Esophagus muscularis mucosa (tissue), 4 donors: ENCODE measurements around the gene GPRASP2. TPM values are rescaled to one million over a fixed set of nuclear protein-coding genes. Genes with fewer than 3 reads are reported as not detected.

Experiments
- DNase-seq: peaks from one replicate; pipeline ENCODE4 v3.0.0-alpha.2; 2017; ENCODE audit errors: extremely low spot score
- H3K27ac ChIP-seq, 4 donors: fragments of 200-600 bp; sonication (generic); replicated peaks in 1 of 4; 1 replicate in 3 of 4; 2 replicates in 1 of 4; pipeline ENCODE4 v1.5.1; 2016 to 2019; ENCODE audit warnings: mild to moderate bottlenecking in 1 of 4
- H3K27me3 ChIP-seq, 4 donors: fragments of 200-600 bp; sonication (generic); one replicate each; pipeline versions ENCODE4 v1.5.1 to v1.6.0; 2016 to 2019
- H3K36me3 ChIP-seq, 4 donors: fragments of 200-600 bp; sonication (generic); one replicate each; pipeline ENCODE4 v1.5.1; 2016 to 2019
- H3K4me1 ChIP-seq, 4 donors: fragments of 200-600 bp; sonication (generic); one replicate each; pipeline ENCODE4 v1.5.1; 2016 to 2019
- H3K4me3 ChIP-seq, 4 donors: fragments of 200-600 bp; sonication (generic); 1 replicate in 2 of 4; 2 replicates in 2 of 4; pipeline ENCODE4 v1.5.1; 2016 to 2019; ENCODE audit warnings: mild to moderate bottlenecking in 4 of 4, moderate library complexity in 1 of 4
- H3K9me3 ChIP-seq, 4 donors: fragments of 200-600 bp; sonication (generic); 1 replicate in 3 of 4; 2 replicates in 1 of 4; pipeline ENCODE4 v1.5.1; 2016 to 2019
- EP300 ChIP-seq: sonication (generic); formaldehyde crosslinking; IDR thresholded peaks from one replicate; pipeline ENCODE4 v1.6.1; 2017; ENCODE audit warnings: antibody characterized with exemption
- POLR2A ChIP-seq: fragments of 450-650 bp; IDR thresholded peaks from one replicate; pipeline ENCODE4 v1.6.1; 2017; ENCODE audit warnings: antibody characterized with exemption, moderate library complexity, mild to moderate bottlenecking, low read depth
- POLR2AphosphoS5 ChIP-seq, 2 donors: sonication (generic); formaldehyde crosslinking; IDR thresholded peaks; one replicate each; pipeline ENCODE4 v1.6.1; 2017; ENCODE audit warnings: antibody characterized with exemption in 2 of 2
- WGBS: methylation state at CpG from one replicate; pipeline ENCODE4 v1.1.5; 2018; 5-methylcytosine and 5-hydroxymethylcytosine counted together
- intact Hi-C: fragments of 100-400 bp; cut with DNase I; formaldehyde crosslinking; loops from one replicate; pipeline ENCODE4 v1.15.1; 2023
- total RNA-seq, 4 donors: library from RNA; depleted of rRNA; stranded (reverse); fragments of >200 nt; gene quantifications; one replicate each; pipeline versions ENCODE4 v1.1.0 to v1.2.1, GENCODE V29; 2016
- TF ChIP-seq, protein P1 (sequence below), 3 experiments: fragments of 200-600 bp in 2 of 3; fragments of 450-650 bp in 1 of 3; sonication (generic) in 2 of 3; IDR thresholded peaks; one replicate each; pipeline ENCODE4 v1.5.1; 2017 to 2019; ENCODE audit warnings: antibody characterized with exemption in 3 of 3, mild to moderate bottlenecking in 2 of 3, moderate library complexity in 1 of 3

GPRASP2 gene
- total RNA-seq, 4 donors from 2014 or later, result 5.4 to 14.9 (median 10.7) TPM

- TF ChIP-seq EP300, result no peak
- TF ChIP-seq, protein P1, sequence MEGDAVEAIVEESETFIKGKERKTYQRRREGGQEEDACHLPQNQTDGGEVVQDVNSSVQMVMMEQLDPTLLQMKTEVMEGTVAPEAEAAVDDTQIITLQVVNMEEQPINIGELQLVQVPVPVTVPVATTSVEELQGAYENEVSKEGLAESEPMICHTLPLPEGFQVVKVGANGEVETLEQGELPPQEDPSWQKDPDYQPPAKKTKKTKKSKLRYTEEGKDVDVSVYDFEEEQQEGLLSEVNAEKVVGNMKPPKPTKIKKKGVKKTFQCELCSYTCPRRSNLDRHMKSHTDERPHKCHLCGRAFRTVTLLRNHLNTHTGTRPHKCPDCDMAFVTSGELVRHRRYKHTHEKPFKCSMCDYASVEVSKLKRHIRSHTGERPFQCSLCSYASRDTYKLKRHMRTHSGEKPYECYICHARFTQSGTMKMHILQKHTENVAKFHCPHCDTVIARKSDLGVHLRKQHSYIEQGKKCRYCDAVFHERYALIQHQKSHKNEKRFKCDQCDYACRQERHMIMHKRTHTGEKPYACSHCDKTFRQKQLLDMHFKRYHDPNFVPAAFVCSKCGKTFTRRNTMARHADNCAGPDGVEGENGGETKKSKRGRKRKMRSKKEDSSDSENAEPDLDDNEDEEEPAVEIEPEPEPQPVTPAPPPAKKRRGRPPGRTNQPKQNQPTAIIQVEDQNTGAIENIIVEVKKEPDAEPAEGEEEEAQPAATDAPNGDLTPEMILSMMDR (IDR thresholded peaks at IDR 0.05), result no peak
- no peak for TF ChIP-seq POLR2A
- TF ChIP-seq POLR2AphosphoS5 (IDR thresholded peaks at IDR 0.05), result no peak
- Histone ChIP-seq H3K4me1 (peaks cover 0 to 11% (median 8%) of the 10 kb centered on the region in 4 donors), H3K4me3 (peak overlapping the region; percentile 65 to 76 (median 66)), H3K36me3 (no peaks in the 10 kb centered on the region), H3K27ac (peak overlapping the region in 2 of 4 donors; percentile 88 to 91), H3K9me3 (no peaks in the 10 kb centered on the region), H3K27me3 (no peaks in the 10 kb centered on the region)
- intact Hi-C loops, result no loop called here
- 35% methylated on average over 4 of the region's 19 CpGs for WGBS
- DNase-seq, result no peak
These were observed 404 bp upstream of the GPRASP2 start for GRCh38 chrX:102711872-102712215.

GRCh38 chrX:102712981-102713625 lies 855 bp downstream of the GPRASP2 start:
- Histone ChIP-seq H3K27ac (peak overlapping the region; percentile 83 to 91 (median 87)), H3K27me3 (no peaks in the 10 kb centered on the region), H3K4me1 (peaks cover 0 to 11% (median 8%) of the 10 kb centered on the region in 4 donors), H3K36me3 (no peaks in the 10 kb centered on the region), H3K9me3 (no peaks in the 10 kb centered on the region), H3K4me3 (peak overlapping the region; percentile 65 to 76 (median 66))
- 34% methylated on average over 15 of the region's 23 CpGs for WGBS
- intact Hi-C loops, result no loop called here
- no peak for DNase-seq
- TF ChIP-seq POLR2AphosphoS5 (IDR thresholded peaks at IDR 0.05) (peak; percentile 41 to 66), POLR2A (no peak), EP300 (no peak)
- TF ChIP-seq, protein P1 (IDR thresholded peaks at IDR 0.05), result peak; percentile 49 to 66 (median 55)

DNA sequence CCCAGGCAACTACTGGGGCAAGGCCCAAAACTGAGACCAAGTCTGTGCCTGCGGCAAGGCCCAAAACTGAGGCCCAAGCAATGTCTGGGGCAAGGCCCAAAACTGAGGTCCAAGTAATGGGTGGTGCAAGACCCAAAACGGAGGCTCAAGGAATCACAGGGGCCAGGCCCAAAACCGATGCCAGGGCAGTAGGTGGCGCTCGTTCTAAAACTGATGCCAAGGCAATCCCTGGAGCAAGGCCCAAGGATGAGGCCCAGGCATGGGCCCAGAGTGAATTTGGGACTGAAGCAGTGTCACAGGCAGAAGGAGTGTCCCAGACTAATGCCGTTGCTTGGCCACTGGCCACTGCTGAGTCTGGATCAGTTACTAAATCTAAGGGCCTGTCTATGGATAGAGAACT lies 2.7 kb downstream of the GPRASP2 start:
- Histone ChIP-seq H3K4me3 (no peak overlapping the region), H3K4me1 (peaks cover 0 to 13% (median 10%) of the 10 kb centered on the region in 4 donors), H3K36me3 (no peaks in the 10 kb centered on the region), H3K9me3 (no peaks in the 10 kb centered on the region), H3K27me3 (no peaks in the 10 kb centered on the region), H3K27ac (no peak overlapping the region)
- intact Hi-C loops, result no loop called here
- no peak for DNase-seq
- TF ChIP-seq, protein P1 (IDR thresholded peaks at IDR 0.05), result no peak
- TF ChIP-seq POLR2A, result no peak
- TF ChIP-seq EP300, result no peak
- no peak for TF ChIP-seq POLR2AphosphoS5 (IDR thresholded peaks at IDR 0.05)
- 77% methylated on average over 5 of the region's 6 CpGs for WGBS

GRCh38 chrX:102715967-102716366 lies 3.7 kb downstream of the GPRASP2 start:
- WGBS, result 100% methylated on average over 1 of the region's 5 CpGs
- no peak overlapping the region for H3K27ac ChIP-seq
- H3K4me3 ChIP-seq, result no peak overlapping the region
- H3K9me3 ChIP-seq, result no peaks in the 10 kb centered on the region
- H3K36me3 ChIP-seq, result no peaks in the 10 kb centered on the region
- DNase-seq, result no peak
- intact Hi-C loops, result no loop called here
- no peak for TF ChIP-seq EP300
- TF ChIP-seq POLR2A, result no peak
- no peak for TF ChIP-seq POLR2AphosphoS5 (IDR thresholded peaks at IDR 0.05)
- TF ChIP-seq, protein P1 (IDR thresholded peaks at IDR 0.05), result no peak
- no peaks in the 10 kb centered on the region for H3K27me3 ChIP-seq
- H3K4me1 ChIP-seq, result peaks cover 0 to 17% (median 12%) of the 10 kb centered on the region in 4 donors
